GM19372 (cell line): ENCODE results near the gene USP24.
A peak's percentile ranks its signal among the peaks of the same experiment; 100 is the strongest.

Source experiments
- ATAC-seq: cut with Tn5 transposase; IDR thresholded peaks from one replicate; pipeline ENCODE4 v1.9.1; 2021; ENCODE audit warnings: mild to moderate bottlenecking, low read depth, moderate library complexity; ENCODE audit not compliant: unreplicated experiment

Gene USP24, protein sequence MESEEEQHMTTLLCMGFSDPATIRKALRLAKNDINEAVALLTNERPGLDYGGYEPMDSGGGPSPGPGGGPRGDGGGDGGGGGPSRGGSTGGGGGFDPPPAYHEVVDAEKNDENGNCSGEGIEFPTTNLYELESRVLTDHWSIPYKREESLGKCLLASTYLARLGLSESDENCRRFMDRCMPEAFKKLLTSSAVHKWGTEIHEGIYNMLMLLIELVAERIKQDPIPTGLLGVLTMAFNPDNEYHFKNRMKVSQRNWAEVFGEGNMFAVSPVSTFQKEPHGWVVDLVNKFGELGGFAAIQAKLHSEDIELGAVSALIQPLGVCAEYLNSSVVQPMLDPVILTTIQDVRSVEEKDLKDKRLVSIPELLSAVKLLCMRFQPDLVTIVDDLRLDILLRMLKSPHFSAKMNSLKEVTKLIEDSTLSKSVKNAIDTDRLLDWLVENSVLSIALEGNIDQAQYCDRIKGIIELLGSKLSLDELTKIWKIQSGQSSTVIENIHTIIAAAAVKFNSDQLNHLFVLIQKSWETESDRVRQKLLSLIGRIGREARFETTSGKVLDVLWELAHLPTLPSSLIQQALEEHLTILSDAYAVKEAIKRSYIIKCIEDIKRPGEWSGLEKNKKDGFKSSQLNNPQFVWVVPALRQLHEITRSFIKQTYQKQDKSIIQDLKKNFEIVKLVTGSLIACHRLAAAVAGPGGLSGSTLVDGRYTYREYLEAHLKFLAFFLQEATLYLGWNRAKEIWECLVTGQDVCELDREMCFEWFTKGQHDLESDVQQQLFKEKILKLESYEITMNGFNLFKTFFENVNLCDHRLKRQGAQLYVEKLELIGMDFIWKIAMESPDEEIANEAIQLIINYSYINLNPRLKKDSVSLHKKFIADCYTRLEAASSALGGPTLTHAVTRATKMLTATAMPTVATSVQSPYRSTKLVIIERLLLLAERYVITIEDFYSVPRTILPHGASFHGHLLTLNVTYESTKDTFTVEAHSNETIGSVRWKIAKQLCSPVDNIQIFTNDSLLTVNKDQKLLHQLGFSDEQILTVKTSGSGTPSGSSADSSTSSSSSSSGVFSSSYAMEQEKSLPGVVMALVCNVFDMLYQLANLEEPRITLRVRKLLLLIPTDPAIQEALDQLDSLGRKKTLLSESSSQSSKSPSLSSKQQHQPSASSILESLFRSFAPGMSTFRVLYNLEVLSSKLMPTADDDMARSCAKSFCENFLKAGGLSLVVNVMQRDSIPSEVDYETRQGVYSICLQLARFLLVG (N-terminal part only)

DNA sequence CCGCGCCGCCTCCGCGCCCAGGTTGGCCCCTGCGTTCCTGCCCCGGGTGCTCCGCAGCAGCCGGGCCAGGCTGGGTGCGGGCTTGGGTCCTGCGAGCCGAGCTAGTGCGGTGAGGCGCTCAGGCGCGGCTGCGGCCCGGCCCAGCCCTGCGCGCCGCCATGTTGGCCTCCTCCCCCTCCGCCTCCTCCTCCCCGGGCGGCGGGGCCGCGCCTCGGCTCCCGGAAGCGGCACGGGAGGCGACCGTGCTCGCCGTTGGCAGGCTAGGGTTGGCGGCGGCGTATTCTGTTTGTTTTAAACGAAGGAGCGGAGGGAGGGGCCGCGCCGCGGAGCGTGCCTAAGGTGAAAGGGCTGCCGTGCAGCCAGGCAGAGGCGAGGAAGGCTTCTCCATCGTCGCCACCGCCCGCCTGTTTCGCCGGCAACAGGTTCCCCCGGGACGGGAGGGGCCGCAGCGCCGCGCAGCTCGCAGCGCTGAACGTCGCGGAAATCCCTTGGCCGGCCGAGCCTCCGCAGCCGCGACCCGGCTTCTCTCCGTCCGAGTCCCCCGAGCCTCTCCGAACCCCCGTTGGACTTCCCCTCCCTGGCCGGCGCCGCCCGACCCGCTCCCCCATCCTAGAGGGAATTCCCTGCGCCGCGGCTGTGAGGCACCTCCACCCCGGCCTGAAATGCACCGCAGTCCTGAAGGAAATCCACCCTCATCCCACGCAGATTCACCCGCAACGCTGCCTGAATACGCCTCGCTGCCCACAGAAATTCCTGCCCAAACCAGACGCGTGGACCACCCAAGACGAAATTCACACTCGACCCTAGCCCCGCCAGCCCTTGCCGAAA, at the start of gene USP24:
TSS of gene USP24 (minus strand) at position 171 of the 828 bp plus-strand sequence. CDS start 251 bp downstream, outside the sequence.
- ATAC-seq, result peak; percentile 67

DNA sequence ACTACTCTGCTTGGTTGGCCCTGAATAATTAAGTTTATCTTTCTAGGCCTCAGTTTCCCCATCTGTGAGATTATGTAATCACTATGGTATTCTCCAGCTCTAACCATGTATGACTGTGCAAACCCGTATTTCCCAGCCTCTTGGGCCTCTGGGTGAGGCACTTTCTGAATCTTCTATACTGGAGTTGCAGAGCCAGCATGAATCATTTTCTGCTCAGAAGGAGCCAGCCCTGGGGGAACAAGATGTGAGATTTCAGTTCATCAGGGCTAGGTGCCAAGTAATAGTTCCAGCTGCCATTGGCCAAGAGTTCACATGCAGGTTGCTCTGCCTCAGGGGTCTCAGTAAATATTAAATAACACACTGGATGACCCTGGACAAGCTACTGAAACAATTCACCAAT, 47.7 kb upstream of the USP24 start:
- no peak for ATAC-seq

DNA sequence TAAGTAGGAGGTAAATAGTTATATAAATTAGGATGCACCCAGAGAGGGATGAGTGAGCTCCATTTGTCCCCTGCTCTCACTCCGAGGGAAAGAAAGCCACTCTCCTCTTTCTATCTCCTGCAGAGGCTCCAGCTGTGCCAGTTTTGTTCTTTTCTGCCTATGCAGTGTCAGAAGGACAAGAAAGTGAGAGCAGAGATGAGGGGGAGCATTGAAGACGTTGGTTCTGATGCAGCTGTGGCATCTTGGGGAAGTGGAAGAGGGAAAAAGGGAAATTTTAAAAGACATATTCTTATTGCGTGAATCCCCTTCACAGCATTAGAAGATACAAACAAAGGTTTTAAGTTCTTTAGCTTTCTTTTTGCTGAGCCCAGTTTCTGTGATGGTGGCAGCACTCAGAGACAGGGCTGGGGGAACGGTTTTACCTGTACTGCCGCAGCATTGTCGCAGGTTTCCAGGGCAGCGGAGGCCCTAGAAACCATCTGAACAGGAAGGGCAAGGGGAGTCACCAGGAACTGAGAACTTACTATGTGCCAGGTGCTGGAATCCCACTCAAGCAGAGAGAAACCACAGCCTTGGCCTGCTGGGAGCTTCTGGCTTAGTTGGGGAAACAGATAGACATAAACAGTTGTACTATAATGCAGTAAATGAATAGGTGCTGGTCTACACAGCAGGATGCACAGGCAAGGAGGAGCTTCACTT, 44.9 kb upstream of the USP24 start:
- no peak for ATAC-seq

DNA sequence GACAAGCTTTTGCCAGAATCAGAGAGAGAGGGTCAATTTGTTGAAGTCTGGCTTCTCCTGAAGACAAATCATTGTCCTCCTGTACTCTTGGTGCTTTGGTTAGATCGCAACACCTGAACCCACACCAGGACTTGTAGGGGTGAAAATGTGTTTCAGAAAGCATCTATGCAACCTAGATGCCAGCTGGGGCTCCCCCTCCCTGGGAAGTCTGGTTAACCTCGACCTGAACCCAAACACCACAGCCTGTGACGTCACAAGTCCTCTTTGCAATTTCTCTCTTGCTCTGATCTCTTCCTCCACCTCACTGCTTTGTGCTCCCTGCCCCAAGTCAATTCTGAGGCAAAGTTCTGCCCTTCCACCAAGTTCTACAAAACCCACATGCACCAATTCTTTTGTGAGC, 42.8 kb upstream of the USP24 start:
- peak; percentile 64 for ATAC-seq

DNA sequence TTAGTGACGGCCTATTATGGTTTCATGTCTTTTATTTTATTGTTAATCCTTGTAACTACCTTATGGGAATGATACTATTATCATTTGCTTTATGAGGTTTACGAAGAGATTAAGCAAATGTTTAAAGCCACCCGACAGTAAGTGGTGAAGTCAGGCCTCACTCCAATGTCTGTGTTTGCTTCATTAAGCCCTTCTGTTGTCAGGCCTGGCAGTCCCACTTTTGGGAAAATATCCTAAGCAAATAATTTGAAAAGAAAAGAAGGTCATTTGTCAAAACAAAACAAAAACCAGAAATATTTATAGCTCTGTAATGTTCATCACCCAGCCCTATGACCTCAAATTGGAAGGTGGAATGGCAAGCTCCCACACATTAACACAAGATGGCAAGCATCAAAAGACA, 40.7 kb upstream of the USP24 start:
- no peak for ATAC-seq

DNA sequence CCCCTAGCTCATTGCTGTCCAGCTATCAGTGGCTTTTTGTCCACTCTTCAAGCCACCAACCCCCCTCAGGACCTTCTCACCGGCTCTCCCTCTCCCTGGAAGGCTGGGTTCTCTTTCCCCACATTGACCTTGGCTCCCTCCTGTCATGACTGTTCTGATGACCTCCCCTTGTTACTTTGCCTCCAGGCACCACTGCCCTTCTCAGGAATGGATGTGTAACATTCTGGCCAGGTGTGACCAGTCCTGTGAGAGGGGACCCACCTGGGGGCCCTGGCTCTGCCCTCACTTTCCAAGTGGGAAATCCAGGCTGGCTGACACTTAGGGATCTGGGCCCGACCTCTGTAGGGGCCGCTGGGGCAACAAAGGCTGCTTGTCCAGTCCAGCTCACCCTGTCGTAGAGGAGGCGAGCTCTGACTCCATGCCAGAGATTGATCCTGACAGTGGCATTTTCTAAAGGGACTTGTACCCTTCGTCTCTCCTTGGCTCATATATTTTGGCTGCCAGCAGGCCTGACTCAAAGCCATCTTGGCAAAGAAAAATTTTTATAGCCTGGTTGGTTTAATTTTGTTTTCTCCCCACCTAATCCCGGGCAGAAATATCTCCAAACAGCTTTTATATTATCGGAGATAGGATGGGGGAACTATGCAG, 37.9 kb upstream of the USP24 start:
- no peak for ATAC-seq

DNA sequence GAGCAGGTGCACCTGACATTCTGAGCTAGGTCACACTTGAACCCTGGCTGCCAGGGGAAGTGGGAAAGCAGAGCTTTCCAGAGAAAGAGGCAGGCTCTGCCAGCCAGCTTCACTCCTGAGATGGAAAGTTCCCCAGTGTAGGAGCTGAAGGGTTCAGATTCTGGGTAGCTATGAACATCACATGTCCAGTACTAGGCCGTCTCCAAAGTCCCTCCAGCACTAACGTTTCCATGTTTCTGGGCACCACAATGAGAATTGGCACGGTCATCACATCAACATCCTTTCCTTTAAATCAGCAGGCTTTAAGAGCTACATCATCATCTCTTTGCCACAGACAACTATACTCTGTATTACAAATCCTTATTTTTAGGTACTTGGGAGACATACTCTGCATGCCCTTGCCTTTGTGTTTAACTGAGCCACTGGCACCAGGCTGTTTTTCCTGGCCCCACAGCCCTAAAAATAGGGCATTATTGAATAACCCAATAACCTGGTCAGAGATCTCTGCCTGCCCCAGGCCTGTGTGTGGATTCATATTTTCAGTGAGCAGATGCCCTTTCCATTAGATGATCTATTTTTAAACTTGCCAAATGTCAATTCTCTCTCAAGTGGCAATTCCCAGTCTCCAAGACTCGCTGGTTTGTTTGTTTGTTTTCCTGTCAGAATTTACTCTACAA, 35.4 kb upstream of the USP24 start:
- ATAC-seq, result no peak

DNA sequence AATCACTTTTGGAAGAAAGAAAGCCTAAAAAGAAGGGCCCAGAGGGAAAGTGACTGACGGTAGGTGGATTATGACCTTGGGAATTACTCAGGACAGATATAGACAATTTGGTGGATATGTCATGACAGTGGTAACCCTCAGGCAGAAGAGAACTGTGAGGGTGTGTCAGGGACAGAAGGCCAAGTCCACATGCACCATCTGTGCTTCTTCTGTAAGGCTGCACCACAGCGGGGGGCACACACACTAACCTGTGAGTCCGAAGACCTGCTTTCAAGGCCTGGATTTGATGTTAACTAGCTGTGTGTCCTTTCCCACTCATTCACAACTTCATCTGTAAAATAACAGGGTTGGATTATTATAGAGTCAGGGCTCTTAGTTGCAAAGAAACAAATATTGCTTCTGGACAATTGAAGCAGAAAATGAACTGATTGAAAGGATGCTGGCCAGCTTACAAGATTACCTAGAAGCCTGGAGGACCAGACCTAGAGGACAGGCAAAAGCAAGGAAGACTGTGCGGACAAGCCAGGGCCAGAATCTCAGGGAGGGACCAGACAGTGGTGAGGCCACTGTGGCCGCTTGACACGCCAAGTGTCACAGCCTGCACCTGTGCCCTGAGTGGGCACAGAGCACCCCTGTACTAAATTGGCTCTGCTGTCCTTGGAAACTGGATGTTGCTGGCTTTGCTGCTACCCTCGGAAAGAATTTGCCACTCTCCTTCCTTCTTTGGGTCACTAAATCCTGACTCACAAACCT, 34.7 kb upstream of the USP24 start:
- ATAC-seq, result no peak

DNA sequence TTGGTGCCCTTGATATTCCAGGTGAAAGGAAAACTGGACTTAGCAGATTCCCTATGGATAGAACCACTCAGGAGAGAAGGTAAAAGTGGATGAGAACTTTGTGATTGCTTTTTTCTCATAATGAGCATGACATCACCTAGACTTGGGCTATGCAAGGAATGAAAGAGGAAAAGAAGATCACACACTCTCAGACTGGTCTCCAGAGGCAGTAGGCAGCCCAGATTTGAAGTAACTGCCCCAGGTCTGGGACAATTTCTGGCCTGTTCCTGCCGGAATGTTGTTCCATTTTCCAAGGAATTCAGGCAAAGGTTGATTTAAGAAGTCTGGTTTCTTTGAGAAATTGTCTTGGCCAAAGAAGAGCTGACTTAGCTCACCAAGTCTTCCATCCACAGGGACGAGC, 31.7 kb upstream of the USP24 start:
- no peak for ATAC-seq

DNA sequence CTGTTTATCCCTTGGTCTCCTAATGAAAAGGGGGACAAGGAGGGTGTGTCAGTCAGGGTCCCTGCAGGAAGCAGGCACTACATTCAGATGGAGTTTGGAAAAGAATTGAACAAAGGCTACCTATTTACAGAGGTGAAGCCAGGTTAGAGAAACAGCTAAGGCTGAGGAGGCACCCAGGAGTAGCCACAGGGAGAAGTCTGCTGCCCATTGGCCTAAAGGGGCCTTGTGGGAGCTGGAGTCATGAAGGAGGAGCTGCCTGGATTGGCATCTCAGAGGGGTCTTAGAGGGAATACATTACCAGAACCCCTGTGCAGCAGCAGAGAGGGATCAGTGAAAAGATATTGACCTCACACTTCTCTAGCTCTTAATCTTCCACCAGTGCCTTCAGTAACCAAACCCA, 31.2 kb upstream of the USP24 start:
- no peak for ATAC-seq

DNA sequence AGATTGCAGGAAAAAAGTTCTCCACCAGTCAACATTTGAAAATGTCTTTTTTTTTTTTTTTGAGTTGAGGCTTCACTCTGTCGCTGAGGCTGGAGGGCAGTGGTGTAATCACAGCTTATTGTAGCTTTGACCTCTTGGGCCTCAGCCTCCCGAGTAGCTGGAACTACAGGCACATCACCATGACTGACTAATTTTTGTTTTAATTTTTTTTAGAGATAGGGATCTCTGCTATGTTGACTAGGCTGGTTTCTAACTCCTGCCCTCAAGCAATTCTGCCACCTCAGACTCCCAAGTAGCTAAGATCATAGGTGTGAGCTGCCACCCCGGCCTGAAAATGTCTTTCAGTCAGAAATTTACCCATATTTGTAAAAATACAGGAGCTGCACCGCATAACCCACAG, 30.6 kb upstream of the USP24 start:
- no peak for ATAC-seq

DNA sequence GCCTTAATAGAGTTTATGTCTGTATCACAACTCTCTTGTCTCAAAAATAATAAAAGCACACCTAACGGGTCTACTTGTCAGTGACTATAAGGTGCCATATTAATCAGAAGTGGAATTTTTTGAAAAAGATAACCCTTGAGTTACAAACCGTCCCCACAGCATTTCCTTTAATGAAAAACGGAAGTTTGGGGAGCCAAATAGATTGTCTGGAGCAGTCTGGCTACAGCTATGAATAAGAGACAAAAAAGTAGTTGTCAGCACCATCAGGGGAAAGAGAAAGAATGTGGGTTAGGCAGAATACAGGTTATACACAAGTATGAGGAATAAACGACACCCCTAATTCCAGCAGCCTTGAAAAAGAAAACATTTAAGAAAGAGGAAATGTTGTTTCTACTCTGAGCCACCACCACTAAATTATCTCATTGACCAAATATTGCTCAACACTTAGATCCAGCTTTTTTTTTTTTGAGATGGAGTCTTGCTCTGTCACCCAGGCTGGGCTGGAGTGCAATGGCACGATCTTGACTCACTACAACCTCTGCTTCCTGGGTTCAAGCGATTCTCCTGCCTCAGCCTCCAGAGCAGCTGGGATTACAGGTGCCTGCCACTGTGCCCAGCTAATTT, 29.4 kb upstream of the USP24 start:
- ATAC-seq, result no peak

DNA sequence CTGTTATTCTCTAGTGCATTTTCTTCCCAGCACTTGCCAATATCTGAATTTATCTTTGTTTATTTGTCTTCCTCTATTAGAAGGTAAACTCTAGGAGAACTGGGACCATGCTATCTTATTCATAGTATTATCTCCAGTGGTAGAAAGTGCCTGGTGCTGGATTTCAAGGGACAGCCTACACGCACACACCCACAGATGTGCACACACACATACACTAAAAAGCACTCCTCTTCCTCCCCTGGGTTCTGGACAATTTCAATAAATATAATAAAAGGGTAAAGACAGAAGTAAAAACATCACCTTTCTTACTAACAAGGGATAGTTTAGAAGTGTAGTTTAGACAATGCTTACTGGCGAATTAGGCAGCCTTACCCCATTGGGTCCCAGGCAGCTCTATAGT, 28.5 kb upstream of the USP24 start:
- ATAC-seq, result no peak

DNA sequence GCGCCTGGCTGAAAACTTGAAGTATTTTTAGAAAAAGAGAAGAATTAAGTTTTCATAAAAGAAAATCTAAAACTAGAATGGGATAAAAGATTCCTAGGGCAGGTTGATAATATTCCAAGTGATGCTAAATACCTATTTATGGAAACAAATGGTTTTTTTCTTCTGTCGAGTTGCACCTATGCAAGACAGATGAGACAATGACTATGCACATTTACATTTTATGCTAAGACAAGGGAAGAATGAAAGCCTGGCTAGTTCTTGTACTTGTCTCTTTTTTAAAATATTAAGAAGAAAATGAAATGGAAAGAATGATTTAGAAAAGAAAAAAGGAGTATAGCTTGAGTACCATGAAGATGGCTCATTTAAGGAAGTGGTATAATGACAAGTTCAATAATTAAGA, 24.4 kb upstream of the USP24 start:
- no peak for ATAC-seq

DNA sequence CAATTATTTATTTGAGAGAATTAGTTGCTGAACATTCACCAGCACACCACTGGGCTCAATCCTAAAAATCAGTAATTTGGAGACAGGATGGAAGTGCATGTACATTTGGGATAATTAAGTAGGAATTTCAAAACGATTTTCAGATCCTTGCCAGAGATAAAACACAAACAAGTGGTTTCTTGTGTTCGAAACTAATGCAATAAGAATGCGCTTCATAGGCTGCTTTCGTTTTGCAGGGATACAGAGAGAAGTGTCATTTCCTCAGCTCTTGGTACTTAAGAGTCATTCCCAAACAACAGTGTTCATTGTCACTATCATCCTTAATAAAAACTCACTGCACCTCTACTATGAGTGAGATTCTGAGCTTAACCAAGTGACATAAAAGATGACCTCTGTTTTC, 20.6 kb upstream of the USP24 start:
- ATAC-seq, result no peak

DNA sequence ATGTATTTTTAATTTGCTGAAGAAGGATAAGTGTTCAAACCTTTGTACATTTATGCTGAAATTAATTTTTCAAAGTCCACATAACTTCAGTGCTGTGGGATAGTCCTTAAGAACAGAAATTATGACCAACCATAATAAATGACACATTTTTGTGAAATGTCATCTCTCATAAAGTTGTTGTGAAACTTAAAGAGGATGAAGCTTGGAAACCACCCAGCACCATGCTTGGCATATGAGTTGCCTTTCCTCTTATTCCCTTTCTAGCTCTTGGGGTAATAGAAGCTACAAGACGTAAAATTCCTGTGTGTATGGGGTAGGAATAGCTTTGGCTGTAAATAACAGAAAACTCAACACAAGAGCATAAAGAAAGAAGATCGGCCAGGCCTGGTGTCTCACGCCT, 18.9 kb upstream of the USP24 start:
- ATAC-seq, result no peak

DNA sequence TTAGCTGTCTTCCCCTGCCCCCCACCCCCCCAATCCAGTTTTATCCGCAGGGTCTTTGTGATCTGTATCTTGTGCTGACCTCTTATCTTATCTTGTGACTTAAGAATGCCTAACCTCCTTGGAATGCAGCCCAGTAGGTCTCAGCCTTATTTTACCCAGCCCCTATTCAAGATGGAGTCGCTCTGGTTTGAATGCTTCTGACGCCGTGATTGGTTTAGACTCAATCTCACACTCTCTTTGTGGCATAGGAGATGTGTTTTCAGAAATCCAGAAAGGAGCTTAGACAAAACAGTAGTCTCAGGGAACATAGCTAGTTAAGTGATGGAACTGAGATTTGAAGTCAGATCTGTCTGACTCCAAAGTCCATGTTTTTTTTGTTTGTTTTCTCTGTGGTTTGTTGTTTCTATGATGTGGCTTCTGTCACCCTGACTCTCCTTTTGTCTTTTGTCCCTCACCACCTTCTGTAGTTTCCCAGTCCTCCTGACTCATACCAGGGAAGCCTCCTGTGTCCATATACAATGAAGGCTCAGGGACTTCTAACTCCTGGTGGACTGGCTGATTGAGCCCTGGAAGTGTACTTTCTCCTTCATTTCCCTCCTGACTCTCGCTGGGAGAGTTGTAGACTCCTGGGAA, 18.1 kb upstream of the USP24 start:
- no peak for ATAC-seq
